Measurements from ENCODE around the gene CRYBA1.

DNA sequence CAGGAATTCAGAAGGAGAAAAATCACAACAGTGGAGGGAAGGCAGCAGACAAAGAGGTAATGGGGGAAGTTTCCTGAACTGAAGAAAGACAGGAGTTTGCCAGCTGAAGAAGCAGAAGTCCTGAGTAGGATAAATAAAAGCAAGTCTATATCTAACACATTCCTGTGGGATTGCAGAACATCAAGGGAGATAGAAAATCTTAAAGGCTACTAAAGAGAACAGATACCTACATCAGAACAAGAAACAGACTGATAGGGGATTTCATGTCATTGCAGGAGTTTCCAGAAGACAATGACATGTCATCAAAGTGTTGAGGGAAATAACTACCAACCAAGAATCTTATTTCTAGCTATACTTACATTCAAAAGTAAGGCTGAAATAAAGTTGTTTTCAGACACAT lies 21.3 kb upstream of the CRYBA1 start:
- TF ChIP-seq CTCF (conservative IDR thresholded peaks at IDR 0.05) (no peak), ZFX (IDR thresholded peaks at IDR 0.05) (no peak)

All from C4-2B (cell line).